HG02610 (cell line): Measurements from ENCODE around the gene GFY.

Experiments
- ATAC-seq: cut with Tn5 transposase; IDR thresholded peaks from one replicate; pipeline ENCODE4 v1.9.1; 2021; ENCODE audit warnings: mild to moderate bottlenecking, moderate library complexity; ENCODE audit not compliant: unreplicated experiment

GFY gene

GRCh38 chr19:49408816-49409440 lies 16.3 kb upstream of the GFY start:
- ATAC-seq = no peak

GRCh38 chr19:49409441-49410029 lies 15.7 kb upstream of the GFY start:
- ATAC-seq = no peak

GRCh38 chr19:49411681-49412326 lies 13.4 kb upstream of the GFY start:
- no peak for ATAC-seq

- ATAC-seq = no peak
Observed at GRCh38 chr19:49413348-49413747, 11.8 kb upstream of the GFY start.

GRCh38 chr19:49414256-49414655 lies 10.9 kb upstream of the GFY start:
- ATAC-seq = no peak

- ATAC-seq = no peak
Observed at GRCh38 chr19:49415102-49415809, 9.9 kb upstream of the GFY start.

- no peak for ATAC-seq
Observed at GRCh38 chr19:49415810-49416200, 9.4 kb upstream of the GFY start.

- no peak for ATAC-seq
Observed at GRCh38 chr19:49417088-49417487, 8.1 kb upstream of the GFY start.

GRCh38 chr19:49418511-49418910 lies 6.7 kb upstream of the GFY start:
- no peak for ATAC-seq

- ATAC-seq = no peak
Observed at GRCh38 chr19:49419173-49419572, 6.0 kb upstream of the GFY start.

GRCh38 chr19:49420227-49420626 lies 5.0 kb upstream of the GFY start:
- no peak for ATAC-seq

GRCh38 chr19:49421039-49421877 lies 3.9 kb upstream of the GFY start:
- ATAC-seq = no peak

GRCh38 chr19:49421878-49422202 lies 3.3 kb upstream of the GFY start:
- no peak for ATAC-seq

GRCh38 chr19:49422407-49423070 lies 2.6 kb upstream of the GFY start:
- ATAC-seq = no peak

GRCh38 chr19:49423071-49423984 lies 1.9 kb upstream of the GFY start, which contains the start of gene PTH2:
Gene PTH2, minus strand, starts transcription at chr19:49423441. Its CDS starts 102 bp downstream, at chr19:49423339.
- ATAC-seq = no peak

- ATAC-seq = no peak
Observed at GRCh38 chr19:49423985-49424303, 1.2 kb upstream of the GFY start.

- ATAC-seq = no peak
Observed at GRCh38 chr19:49425922-49426592, 869 bp downstream of the GFY start.

GRCh38 chr19:49427339-49427738 lies 2.2 kb downstream of the GFY start:
- ATAC-seq = no peak
